Smooth muscle cell of the brain vasculature (primary cell): Measurements from ENCODE around the gene CYB561.

Experiments used
- DNase-seq: peaks from one replicate; pipeline ENCODE4 v3.0.0-alpha.2; 2012; ENCODE audit warnings: low read depth, low spot score

Gene CYB561

GRCh38 chr17:63451150-63451549 lies 5.0 kb upstream of the CYB561 start:
- DNase-seq: no peak

GRCh38 chr17:63450551-63450950 lies 4.4 kb upstream of the CYB561 start:
- DNase-seq: no peak

GRCh38 chr17:63448655-63449054 lies 2.5 kb upstream of the CYB561 start:
- no peak for DNase-seq

GRCh38 chr17:63447471-63448009 lies 1.4 kb upstream of the CYB561 start:
- DNase-seq: no peak

DNA sequence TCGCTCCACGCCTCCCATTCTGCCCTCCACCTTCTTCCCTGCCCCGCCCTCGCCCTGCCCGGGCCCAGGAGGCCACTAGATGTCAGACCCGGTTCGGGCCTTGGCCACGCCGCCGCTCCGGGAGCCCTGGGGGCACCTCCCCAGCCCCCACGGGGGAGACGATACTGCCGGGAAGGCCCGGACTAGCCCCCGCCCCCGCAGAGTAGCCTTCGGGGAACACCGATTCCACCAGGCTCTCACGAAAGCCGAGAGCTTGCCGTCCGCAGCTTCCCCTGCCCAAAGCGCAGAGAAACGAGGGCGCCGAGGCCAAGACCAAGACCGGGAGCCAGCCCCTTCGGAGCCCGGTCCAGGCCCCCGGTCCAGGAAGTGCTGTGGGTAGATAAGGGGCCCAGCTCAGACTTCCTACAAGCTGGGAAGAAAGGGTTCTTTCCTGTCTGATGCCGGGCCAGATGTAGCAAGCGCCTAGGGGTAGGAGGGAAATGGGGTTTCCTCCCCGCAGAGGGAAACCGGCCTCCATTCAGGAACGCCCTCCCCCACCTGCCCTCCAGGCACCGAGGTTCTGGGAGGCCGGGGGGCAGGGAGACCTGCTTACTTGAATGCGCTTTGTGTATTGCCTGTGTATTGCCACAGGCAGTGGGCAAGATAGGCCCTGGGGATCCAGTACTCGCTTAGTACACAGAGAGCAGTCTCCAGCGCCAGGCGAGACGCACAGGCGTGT lies 806 bp upstream of the CYB561 start:
- DNase-seq: no peak

DNA sequence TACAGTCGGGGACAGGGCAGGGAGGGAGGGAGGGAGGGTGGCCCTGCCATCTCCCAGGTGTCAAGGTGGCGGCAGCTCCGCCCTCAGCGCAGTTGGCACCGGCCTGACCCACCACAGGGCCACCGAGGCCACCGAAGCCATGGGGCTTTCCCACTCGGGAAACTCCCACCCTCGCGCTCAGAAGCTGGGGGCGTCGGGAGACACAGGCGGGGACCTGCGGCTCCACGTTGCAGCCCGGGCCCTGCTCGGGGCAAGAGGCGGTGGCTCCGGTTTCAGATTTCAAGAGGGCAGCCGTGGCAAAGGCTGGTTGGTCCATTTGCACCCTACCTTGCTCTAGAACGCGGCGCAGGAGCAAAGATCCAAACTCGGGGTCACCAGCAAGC lies 544 bp downstream of the CYB561 start:
- no peak for DNase-seq

DNA sequence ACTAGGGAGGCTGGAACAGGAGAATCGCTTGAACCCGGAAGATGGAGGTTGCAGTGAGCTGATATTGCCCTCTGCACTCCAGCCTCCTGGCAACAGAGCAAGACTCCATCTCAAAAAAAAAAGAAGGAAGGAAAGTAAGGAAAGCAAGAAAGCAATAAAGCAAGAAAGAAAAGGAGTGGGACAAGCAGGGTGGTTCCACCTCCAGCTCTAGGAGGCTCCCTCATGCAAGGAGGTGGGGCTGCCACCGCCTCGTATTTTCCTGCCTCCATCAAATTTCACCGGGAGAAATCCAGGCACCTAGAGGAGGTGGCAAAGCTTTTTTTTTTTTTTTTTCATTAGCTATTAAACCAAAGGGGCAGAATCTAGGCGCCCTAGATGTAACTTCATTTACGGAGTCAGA lies 1.0 kb downstream of the CYB561 start:
- DNase-seq: no peak

DNA sequence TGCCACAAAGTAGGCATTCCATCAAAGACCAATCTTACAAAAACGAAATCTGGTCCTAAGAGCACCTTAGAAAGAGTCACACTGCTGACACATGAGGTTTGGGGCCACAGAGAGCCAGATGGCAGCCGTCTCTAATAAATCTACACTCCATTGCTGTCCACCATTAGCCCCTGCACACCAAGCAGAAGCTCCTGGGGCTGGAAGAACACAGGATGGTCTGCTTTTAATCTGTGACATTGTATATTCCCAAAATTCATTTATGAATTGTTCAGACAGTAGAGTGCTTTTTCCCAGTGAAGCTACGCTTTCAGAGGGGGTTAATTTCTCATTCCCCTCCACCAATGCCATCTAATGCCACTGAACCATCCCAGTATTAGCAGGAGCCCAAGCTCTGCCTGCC lies 1.6 kb downstream of the CYB561 start:
- no peak for DNase-seq

GRCh38 chr17:63443053-63443452 lies 3.1 kb downstream of the CYB561 start:
- DNase-seq: no peak

- DNase-seq: no peak
Observed at GRCh38 chr17:63442549-63443035, 3.5 kb downstream of the CYB561 start.

DNA sequence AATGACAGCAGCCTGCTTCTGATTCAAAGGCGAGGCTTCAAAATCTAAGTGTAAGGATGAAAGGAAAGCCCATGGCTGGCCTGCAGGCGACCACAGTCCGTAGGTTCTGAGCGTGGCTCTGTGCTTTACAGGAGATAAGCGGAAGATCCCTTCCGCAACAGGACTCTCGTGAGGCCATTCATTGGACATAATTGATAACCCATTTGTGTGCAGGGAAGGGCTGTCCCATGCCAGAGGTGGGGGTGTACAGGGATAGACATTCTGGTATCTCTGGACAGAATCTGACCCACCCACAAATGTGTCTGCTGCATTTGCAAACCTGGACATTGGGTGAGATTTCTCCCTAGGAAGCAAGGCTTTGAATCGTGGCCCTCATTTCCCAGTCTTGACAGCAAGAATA lies 4.0 kb downstream of the CYB561 start:
- no peak for DNase-seq

DNA sequence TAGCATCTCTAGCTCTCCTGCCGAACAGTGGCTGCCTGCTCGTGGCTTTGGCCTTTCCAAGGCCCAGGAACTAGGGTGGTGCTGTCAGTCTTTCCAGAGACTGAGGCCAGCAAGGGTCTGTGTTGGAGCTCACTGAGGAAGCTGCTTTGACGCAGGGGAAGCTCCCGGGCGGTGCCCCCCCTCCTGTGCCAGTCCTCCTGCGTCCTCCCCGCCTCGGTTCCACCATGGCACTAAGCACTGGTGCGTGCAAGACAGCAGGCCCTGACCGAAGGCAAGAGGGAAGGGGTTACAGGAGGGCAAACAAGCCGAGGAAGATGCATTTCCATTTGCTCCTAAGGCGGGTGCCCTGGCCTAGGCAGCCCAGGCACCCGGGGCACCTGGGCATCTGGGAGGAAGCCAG lies 4.5 kb downstream of the CYB561 start:
- no peak for DNase-seq

DNA sequence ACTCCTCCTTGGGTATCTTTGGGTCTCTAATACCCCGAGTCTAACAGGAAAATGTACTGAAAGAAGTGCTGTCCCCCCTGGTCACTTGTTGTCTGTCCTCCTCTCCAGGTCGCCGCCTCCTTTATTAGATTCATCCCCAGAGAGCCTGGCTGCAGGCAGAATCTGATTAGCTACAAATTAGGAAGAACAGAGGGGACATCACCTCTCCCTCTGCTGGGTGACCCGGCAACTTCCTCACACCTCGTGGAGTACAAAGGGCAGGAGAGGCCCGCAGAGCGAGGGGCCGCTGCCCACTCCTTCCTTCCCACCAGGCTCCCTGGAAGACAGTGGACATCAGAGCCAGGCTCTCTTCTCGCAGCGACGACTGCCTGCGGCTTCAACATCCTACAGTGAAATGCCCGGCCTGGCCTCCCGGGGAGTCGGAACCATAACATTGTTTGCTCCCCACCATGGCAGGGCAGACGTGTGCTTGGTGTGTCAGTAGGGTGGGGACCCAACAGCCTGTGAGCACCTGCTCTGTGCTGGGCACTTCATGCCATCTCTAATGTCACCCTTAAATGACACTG lies 5.3 kb downstream of the CYB561 start:
- no peak for DNase-seq

- no peak for DNase-seq
Observed at GRCh38 chr17:63440127-63440769, 5.9 kb downstream of the CYB561 start.

- DNase-seq: peak; percentile 39
Observed at GRCh38 chr17:63439687-63440086, 6.4 kb downstream of the CYB561 start.

GRCh38 chr17:63438092-63439051 lies 7.7 kb downstream of the CYB561 start:
- DNase-seq: no peak

DNA sequence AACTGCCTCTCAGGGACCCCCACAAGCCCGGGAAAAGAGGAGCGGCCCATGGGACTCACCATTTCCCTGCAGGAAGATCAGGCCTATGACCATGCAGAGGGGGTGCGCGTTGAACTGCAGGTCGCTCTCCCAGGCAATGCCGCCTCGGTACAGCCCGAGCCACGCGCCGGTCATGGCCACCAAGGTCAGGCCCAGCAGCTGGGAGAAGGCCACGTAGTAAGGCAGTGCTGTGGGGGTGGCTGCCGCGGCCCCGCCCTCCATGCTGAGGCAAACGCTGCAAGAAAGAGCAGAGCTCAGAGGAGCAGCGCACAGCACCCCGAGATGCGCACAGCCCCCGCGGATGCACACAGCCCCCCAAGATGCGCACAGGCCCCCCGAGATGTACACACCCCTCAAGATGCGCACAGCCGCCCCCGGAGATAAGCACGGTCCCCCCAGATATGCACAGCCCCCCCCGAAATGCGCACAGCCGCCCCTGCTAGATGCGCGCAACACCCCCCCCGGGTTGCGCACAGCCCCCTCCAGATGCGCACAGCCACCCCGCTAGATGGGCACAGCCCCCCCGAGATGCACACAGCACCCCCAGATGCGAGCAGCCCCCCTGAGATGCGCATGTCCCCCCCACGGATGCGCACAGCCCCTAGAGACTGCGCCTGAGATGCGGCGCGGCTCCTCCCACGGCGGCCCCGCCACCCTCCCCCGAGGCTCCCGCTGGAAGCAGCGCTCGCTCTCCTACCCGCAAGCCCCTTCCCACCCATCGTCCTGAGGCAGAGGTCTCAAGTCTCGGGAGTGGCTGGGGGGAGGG lies 8.6 kb downstream of the CYB561 start:
- no peak for DNase-seq

- no peak for DNase-seq
Observed at GRCh38 chr17:63436523-63437110, 9.5 kb downstream of the CYB561 start.

DNA sequence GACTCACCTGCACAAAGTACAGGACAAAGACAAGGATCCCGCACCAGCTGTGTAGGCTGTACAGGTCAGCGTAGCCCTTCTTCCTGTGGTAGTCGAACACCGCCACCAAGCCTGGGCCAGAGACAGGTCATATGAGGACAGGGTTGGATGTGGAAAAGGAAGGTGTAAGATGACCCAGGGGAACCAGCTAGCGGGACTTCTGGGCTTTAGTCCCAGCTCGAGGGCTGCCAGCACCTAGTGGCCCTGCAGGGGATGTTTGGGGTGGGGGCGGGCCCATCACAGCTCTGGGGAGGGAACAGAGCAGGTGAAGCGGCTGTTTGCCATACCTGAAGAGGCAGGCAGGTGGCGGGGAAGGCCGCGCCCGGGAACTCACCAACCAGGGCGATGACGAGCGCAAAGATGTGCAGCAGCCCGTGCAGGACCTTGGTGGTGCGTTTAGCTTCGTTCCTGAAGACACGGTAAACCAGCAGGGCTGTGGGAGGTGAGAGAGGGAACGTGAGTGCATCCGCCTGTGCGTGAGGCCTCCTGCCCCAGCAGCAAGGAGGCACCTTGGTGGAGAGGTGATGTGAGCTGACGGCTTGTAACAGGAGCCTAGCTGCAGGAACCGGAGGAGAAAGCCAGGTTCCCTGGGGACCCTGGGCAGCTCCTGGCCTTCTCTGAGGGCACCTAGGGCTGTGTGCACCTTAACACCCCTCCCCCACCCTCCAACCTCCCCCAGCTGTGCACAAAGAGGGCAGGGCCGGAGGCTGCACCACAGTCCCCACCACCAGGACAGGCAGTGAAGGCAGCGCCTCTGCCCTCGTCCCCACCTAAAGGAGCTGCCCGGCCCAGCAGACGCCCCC lies 10.2 kb downstream of the CYB561 start:
- DNase-seq: no peak
